NCI-H146 treated with DMSO at 0.1 percent for 48 hours (cell line): ENCODE measurements around the gene ACSM3.
"Not testable (repeated sequence)": the region's sequence is repeated elsewhere in the genome, so short reads cannot be mapped to it uniquely, and the experiment has no call there.

Source experiments
- DNase-seq: peaks from one replicate; lab custom pipeline; 2025; ENCODE audit not compliant: unreplicated experiment; lab: John Stamatoyannopoulos, UW

The ACSM3 gene

GRCh38 chr16:20755799-20756198 is 8.0 kb upstream of the ACSM3 start:
- not testable (repeated sequence) for DNase-seq

DNA sequence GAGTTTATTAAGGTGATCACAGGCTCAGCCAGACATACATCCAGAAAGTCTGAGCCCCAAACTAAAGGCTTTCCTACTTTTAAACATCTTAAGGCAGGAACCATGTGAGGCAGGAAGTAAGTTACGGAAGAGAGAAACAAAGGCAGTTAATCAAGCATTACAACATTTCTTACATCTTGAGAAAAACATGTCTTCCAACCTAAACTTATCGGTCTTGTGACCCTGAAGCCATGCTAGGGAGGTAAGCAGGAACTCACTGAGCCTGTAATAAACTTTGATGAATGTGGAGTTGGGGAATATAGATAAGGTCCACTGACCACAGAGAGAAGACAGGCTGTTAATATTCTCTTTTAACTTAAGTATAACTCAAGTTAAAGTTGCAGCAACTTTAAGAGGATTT is 3.5 kb upstream of the ACSM3 start:
- DNase-seq = no peak

DNA sequence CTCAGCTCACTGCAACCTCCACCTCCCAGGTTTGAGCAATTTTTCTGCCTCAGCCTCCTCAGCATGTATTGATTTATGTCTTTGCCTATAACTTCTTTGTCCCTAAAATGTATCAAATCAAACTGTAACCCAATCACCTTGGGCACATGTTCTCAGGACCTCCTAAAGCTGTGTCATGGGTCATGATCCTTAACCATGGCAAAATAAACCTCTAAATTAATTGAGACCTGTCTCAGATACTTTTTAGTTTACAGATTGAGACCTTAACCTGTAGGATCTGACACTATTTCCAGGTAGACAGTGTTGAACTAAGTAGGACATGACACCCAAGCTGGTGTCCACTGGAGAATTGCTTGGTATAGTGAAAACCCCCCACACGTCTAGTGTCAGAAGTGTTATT is 2.6 kb upstream of the ACSM3 start:
- DNase-seq = no peak

DNA sequence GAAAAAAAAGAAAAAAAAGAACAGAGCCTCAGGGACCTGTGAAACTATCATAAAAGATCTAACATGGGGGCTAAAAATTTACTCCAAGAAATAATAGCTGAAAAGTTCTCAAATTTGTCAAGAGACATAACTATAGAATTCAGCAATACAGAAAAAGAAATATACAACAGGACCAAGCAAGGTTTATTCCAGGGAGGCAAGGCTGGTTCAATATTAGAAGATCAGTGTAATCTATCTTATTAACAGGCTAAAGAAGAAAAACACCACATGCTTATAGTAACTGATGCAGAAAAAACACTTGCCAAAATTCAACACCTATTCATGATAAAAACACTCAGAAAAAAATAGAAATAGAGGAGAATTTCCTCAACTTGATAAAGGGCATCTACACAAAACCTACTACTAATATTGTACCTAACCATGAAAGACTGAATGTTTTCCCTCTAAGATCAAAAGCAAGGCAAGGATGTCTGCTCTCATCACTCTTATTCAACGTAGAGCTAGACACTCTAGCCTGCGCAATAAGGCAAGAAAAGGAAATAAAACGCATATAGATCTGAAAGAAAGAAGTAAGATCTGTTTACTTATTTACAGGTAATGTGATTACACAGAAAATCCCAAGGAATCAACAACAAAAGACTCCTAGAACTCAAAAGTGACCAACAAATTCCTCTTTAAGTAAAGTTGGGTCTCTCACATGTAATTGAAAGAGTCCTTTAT is 1.2 kb upstream of the ACSM3 start:
- no peak for DNase-seq

DNA sequence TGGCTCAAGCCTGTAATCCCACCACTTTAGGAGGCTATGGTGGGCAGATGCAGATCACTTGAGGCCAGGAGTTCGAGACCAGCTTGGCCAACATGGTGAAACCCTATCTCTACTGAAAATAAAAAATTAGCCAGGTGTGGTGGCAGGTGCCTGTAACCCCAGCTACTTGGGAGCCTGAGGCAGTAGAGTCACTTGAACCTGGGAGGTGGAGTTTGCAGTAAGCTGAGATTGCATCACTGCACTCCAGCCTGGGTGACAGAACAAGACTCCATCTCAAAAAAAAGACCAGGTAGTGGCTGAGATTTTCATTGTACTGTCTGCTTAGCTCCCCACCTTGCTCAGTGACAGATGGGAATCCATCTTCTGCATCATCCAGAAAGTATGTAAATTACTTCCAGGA is 634 bp downstream of the ACSM3 start:
- DNase-seq = not testable (repeated sequence)

DNA sequence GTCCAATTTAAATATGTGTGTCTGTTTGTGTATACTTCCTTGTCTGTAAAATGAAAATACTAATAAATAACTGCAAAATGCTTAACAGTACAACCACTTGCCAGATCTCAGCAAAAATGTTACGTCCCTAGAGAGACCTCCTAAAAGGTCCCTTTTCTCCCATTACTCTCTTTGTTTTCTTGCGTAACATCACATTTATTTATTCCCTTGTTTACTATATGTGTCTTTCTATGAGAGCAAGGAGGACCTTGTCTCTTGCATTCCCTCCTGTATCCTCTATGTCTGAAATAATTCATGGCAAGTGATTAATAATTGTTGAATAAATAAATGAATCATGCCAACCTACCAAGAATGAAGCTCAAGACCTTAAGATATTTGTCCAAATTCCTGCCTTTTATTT is 1.9 kb downstream of the ACSM3 start:
- DNase-seq = no peak

DNA sequence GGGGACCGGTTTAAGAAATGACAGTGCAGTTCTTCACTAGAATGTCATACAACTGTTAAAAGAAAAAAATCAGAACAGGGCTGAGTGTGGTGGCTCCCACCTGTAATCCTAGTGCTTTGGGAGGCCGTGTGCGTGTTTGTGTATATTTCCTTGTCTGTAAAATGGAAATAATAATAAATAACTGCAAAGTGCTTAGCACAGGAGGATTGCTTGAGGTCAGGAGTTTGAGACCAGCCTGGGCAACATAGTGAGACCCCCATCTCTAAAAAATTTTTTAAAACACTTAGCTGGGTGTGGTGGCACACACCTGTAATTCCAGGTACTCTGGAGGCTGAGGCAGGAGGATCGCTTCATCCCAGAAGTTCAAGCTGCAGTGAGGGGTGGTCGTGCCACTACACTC is 2.5 kb downstream of the ACSM3 start:
- no peak for DNase-seq

DNA sequence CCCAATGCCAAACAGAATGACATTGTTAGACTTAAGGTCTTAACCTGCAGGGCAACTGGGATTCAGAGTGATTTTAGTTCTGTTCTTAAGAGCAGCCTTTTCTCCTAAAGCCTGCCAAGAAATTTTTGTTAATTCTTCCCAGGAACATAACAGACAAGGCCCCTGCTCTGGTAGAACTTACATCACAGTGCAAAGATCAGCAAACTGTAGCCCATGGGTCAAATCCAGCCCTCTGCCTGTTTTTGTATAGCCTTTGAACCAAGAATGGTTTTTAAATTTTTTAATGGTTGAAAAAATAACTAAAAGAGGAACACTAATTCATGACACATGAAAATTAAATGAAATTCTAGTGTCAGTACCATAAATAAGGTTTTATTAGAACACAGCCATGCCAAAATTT is 3.8 kb downstream of the ACSM3 start:
- DNase-seq = no peak

DNA sequence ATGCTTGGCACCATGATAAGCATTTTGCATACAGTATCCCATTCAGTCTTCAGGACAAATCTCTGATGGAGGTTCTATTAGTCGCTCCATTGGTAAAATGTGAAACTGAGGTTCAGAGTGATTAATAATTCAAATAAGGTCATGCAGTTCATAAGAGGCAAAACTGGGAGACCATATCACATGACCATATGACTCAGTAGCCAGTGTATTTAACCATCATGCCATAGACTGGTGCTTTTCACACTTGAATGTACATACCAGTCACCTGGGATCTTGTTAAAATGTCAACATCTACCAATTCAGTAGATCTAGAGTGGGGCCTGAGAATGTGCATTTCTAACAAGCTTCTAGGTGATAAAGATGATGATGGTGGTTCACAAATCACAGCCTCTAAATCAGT is 4.3 kb downstream of the ACSM3 start:
- no peak for DNase-seq

DNA sequence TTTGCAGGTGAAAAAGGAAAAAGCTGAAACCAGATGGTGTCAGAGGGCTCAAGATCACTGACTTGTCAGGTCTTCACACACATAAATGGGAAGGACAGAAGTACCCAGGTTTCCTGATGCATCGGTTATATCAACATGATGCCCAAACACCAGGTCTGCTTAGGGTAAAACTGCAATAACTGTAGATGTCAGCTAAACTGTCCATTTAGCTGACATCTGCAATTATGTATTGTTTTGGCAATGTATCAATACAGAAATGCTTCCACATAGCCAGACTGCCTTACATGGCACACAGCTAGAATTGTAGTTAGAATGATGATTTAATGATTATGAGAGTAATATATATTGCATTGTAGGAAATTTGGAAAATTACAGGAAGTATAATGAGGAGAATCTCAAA is 5.0 kb downstream of the ACSM3 start:
- no peak for DNase-seq

DNA sequence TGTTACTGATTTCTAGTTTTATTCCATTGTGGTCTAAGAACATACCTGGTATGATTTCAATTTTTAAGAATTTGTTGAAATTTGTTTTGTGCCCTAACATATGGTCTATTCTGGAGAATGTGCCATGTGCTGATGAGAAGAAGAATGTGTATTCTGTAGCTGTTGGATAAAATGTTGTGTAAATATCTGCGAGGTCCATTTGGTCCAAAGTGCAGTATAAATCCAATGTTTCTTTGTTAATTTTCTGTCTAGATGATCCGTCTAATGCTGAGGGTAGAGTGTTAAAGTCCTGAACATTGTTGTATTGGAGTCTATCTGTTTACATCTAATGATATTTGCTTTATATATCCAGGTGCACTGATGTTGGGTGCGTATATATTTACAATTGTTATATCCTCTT is 9.9 kb downstream of the ACSM3 start:
- no peak for DNase-seq

DNA sequence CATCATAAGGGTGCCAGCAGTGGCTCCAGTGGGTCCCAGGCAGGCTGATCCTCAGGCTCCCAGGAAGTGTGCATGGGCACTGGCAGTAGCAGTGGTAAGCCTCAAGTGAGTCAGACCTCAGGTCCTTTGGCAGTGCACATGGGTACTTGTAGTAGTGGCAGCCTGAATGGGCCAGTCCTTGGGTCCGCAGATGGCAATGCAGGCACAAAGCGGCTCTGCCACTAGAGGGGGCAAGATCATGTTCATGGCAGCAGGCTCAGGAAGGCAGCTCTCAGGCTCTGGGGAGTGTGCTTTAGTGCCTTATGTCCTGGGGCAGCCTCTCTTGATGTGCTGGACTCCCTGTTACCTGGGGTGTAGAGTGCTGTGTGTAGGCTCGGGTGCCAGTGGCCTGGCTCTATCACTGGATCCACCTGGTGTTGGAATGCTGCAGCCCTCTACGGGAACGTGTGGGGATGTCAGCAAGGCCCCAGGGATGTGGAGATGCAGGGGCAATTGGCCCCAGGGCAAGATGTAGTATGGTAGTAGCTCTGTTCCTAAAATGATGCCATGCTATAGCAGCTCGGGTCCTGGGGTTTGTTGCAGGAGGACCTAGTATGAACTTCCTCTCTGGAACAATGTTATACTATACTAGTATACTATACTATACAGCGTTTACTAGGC is 11.0 kb downstream of the ACSM3 start:
- peak; percentile 23 for DNase-seq

DNA sequence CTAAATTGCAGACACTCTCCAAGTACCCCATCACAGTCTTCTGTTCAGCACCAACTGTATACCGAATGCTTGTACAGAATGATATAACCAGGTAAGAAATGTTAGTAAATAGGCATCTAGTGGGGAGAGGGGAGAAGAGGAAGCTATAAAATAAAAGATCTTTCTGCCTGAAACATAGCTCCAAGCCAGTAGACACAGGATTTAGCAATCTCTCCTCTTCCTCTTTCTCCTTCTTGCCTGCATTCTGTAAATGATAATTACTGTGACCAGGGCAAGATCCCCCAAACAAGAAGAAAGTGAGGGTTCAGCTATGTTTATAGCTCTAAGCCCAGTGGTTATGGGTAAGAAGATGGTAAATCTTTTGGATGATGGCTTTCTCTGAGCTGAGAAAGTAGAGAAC is 17.9 kb downstream of the ACSM3 start:
- DNase-seq = no peak

DNA sequence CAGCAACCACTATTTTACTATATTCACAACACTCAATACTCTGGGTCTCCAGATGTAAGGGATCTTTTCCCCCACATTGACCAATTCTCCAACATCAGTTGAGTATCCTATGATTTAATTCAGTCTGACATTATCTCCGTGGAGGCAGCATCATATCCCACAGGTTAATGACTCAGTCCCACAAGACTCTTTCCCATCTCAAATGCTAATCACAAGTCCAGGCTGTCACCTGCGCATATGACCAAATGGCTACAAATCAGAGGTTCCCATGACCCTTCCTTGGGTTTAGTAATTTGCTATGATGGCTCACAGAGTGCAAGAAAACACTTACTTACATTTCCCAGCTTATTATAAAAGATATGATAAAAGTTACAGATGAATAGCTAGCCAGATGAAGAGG is 18.7 kb downstream of the ACSM3 start:
- no peak for DNase-seq

DNA sequence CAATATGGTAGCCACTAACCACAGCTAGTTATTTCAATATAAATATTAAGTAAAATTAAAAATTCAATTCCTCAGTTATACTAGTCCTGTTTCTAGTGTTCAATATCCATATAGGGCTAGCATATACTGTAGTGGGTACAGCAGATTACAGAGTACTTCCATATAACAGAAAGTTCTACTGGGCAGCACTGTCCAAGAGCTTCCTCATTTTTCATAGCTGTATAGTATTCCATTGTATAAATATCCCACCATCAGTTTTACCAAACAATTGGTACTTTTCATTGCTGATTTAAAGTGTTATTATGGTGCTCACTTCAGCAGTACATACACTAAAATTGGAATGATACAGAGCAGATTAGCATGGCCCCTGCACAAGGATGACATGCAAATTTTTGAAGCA is 20.4 kb downstream of the ACSM3 start:
- DNase-seq = no peak

- no peak for DNase-seq
Measured at GRCh38 chr16:20789130-20789529, 25.3 kb downstream of the ACSM3 start.

- DNase-seq = no peak
Measured at GRCh38 chr16:20791923-20792612, 28.3 kb downstream of the ACSM3 start.

DNA sequence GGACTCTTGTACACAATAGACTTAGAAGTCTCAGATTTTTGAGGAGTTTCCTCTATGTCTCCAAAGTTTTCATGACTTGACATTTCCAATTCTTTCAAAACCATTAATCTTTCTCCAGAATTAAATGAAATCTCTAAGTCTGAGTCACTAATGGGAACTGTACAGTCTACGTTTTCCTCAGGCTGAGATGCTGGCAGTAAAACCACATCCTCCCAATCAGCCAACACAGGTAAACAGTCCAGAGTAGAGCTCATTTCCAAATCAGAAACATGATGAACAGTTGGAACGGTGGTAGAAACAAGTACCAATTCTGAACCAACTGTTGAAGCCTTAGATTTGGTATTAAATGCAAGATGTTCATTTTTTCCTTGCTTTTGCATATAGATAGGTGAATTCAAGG is 34.5 kb downstream of the ACSM3 start:
- no peak for DNase-seq

DNA sequence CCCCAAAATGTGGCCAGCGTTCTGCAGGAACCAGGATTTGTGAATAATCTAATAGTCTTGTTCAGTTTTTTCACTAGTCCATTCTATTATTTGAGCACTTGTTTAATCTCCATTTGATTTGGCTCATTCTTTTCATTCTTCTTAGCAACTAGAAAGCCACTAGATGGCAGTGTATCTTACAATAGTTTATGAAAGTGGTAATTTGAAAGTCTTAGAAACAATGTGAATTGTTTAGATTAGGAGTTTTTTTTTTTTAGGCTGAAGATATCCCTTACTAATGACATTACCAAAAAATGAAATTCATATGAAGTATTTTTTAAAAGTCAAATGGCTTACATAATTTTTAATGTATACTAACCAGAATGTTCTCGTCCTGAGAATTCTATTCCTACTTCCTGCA is 35.8 kb downstream of the ACSM3 start:
- peak; percentile 23 for DNase-seq

DNA sequence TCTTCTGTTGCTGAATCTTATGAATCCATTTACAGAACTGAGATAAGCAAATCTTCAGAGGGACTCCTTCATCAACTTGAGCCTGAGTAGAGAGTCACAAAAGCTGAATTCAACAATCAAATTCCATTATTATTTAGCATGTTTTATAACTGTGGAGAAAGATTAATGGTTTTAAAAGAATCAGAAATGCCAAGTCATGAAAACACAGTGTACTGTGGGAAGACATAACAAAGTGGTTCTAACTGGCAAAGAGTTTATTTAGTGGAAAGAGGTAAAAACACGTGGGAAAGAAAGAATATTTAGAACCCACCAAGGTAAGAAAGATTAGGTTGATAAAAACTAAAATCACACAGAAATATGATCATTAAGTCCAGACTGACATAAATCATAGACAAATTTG is 37.5 kb downstream of the ACSM3 start:
- no peak for DNase-seq

DNA sequence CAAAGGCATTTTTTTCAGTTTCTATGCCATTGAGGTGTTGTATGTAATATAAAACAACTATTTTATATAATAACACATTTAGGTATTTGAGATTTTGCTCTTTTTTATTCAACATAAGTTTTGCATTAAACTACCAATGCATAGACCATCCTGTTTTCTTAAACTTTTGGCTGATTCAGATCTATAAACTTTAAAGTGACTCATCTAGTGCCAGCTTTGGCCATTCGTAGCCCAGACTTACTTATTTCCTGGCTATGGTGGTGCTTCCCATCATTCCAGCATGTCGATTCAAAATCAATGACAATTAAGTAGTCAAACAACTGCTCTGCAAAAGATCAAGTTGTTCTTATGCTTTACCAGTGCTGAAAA is 39.4 kb downstream of the ACSM3 start:
- no peak for DNase-seq

GRCh38 chr16:20803561-20804214 is 39.9 kb downstream of the ACSM3 start:
- DNase-seq = no peak
